Measurements from ENCODE around the gene SNX19.
"Not testable (repeated sequence)": the region's sequence is repeated elsewhere in the genome, so short reads cannot be mapped to it uniquely, and the experiment has no call there.

Gene SNX19

DNA sequence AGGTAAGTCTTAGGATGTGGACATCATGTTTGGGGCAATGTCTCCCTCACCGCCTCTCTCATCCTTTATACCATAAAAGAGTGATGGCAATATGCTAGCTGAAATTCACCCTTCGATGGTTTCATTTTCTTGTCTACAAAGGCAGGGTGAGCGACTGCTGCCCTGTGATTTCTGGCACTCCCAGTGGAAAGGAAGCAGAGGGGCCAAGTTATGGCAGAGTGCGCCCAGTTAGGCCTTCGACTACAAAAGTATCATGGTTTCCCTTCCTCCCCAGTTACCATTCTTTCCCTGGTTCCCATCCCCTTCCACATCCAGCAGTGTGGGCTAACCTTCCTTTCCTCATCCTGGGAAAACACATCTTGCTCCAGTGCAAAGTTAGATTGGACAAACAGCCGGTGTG lies 43.8 kb downstream of the SNX19 start:
- DNase-seq = no peak

DNA sequence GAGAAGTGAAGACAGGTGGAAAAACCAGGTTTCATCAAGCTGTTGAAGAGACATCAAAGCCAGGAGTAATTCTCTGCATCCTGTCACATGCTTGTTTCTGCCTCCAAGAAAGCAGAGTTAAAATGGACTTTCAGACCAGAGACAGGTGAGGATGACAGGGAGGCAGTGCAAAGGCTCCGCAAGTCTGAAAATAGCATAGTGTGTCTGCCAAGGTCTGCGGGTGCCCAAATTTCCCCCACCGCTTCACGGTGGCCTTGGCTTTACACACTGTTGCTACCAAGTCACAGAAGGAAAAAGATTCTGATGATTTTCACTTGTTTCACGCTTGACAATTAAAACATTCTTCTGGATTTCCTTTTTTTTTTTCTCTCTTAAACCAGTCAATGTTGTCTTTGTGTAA lies 44.2 kb downstream of the SNX19 start:
- DNase-seq = no peak

DNA sequence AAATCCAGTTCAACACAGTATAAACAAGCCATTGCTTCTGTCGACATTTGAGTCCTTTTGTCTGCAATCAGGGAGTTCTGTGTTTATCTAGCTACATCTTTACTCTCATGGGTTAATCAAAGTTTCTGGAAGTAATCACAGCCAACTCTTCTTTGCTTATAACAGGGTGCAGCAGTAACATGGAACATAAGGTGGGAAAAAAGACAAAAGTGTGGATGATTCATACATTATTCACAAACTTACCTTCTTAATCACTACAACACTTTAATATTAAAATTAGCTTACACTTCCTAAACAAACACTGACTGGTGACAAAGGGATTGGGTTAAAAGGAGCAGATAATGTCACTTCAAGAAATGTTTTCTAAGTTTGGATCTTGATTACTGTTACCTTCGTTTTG lies 44.7 kb downstream of the SNX19 start:
- no peak for DNase-seq

DNA sequence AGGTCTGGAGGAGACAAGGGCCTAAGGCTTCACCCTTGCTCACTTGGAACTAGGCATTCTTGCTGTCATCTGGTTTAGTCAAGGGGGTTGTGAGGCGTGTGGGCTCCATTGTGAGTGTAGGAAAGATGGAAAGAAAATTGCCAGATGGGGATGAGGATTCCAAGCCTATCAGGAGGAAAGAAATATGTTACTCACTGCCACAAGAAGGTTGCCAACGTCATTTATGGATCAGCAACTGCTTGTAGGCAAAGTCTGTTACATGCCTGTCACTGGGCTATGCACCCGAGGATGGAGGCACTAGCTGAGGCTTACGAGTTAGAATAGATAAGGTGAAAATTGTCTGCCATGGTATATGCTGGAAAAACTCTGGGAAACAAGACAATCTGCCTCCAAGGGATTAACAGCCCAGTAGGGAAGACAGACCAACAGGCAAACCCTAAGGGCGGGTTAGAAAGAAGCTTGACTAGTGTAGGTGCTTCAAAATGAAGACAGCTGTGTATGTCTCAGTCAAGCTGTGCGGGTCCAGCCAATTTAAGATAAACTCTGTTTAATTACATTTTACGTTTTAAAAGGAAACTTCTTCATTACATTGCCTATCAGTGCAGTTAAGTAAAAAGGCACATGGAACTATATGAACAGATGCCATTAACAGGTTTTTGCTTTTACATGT lies 47.4 kb downstream of the SNX19 start:
- DNase-seq = no peak

DNA sequence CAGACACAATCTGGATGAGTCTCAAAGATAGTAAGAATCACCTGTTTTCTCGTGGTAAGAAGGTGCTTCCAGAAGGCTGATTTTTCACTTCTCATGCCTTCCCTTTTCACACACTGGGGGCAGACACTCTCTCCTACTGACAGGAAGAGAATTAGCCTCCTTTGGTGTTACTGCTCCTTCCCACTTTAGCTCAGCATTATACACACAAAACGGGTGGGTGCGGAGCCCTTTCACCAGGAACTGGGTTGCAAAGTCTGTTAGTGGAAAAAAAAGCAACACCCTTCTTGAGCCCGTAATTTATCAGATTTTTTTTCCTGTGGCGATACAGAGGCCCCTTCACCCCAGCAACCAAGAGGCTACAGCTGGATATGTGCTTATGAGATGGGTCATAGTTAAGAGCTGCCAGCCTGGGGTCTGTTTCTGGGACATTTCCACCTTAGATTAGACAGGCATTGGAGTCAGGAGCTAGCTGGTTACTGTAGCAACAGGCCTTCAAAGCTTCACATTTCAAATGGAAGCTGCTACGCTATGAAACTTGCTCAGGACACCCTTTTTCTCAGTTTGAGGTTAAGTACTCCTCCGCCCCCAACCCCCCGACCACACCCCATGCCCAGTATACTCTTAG lies 48.1 kb downstream of the SNX19 start:
- no peak for DNase-seq

DNA sequence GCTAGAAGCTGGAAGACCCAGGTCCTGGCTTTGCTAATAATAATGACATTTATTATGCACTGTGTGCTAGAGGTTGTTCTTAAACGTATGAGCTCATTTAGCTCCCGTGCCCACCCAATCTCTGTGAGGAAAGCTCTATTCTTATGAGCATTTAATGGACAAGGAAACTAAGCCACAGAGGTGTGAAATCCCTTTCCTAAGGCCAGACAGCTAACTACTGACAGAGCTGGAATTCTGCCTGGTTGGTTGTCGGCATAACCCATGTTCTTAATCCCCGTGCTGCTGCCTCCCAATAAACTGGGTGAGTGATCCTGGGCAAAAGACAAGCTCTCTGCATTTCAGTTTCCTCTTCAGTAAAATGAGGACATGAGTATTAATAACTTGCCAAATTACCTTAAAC lies 49.4 kb downstream of the SNX19 start:
- DNase-seq = no peak

DNA sequence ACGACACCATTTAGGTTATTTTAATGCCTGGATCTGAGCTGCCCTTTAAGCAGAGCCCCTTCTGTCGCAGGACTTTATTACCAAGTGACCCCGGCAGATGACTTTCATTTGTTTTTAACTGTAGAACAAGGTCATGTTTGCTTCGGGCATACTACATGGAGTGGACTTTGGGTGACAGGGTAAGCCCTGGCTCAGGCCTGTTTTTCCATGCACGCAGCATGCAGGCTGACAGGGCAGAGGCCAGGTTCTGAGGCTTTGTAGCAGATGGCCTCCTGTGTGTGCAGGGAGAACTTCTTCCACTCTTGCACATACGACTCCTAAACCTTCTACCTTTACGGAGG lies 50.5 kb downstream of the SNX19 start:
- DNase-seq = no peak

DNA sequence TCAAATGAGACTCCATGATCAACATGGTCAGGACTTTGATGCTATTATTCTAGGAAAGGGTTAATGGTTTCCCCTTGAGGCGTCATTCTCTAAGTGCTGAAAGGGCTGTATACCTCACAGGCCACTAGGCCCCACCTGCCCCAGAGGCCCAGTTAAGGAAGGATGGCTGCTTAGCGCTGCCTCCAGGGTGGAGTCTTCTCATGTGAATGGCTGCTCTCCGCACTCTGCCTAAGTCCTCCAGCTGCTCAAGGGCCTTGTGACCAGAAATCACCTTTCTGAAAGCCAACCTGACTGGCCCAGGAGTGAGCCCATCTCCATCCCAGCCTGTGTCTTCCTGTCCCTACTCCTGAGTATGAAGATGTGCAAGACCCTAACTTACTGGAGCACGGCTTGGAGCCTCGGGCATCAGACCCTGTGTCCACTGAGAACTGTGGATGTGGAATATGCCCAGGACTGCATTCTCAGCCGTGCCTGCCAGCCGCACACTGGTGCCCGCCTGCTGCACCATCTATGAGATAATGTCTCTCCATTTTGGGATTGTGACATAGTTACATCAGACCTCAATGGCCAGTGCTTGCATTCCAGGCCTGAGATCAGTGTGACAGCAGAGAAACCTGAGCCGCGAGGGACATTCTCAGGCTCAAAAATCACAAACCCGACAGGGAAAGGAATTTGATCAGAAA lies 51.0 kb downstream of the SNX19 start:
- DNase-seq = no peak

DNA sequence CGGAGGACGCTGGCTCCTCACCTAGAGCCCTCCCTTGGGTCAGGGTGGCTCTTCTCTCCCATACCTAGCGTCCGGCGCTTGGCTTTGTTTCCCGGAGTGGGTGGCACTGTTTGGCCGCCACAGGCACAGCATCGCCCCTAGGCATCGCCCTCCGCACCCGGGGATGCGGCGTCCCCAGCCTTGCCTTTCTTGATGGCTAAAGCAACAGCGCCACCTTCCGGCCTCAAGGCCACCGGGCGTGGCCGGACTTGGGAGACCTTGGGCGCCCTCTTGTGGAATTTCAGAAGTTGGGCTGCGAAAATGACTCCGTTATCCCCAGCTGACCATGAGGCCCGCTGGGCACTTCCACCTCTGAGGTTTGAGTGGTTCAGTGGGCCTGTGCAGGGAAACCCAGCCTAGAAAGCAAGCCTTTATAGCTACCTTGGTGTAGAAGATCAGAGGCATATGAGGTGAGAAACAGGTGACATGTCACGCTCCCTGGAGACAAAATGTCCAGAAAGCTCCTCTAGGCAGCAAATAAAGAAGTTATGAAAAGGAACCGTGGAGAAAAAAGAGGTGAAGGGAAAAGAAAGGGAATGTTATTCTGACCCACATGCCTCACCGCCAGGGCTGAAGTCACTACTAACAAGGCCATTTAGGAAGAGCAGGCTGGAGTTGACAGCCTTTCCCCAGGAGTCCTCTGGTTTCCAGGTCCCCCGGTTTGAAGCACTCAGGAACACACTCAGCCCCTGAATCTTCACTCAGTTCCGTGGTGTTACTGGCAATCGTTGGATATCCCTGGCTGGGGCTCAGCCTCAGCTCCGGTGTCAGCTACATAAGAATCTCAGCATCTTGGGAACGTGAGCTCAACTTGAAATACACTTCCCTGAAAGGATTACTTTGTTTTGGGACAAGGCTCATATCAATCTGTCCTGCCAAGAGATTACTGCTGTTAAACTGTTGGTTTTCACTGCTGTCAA lies 54.1 kb downstream of the SNX19 start:
- peak; percentile 85 to 89 for DNase-seq

DNA sequence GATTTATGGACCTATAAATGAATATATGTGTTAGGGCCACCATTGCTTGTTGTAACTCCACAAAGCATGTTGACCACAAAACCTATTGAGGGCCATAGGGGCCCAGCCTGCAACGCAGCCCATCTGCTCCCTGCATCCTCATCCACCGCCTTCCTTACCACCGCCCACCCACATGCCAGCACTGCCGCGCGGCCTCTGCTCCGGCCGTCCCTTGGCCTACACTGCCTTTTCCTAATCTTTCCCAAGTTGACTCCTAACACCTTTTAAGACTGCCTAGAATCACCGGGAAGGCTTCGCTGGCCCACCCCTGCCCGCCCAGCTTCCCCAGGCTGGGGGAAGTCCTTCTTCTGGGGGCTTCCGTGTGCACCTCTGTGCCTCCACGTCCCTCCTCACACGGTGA lies 55.0 kb downstream of the SNX19 start:
- DNase-seq = no peak

DNA sequence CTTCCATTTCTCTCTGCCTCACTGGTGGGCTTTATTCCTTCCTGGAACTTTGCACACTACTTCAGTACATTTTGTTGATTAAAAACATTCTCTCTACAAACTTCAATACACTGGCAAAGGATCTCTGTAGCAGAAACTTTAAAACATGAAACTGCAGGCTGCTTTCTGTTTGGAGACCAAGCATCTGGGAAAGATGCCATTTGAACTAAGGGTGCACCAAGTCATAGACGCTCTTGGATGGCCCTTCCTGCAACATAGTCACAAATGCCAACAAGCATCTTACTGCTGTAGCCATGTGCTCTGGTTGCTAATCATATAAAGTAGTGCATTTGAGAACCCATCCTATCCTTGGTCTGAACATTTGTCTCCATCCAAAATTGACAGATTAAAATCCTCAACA lies 56.4 kb downstream of the SNX19 start:
- DNase-seq = no peak

DNA sequence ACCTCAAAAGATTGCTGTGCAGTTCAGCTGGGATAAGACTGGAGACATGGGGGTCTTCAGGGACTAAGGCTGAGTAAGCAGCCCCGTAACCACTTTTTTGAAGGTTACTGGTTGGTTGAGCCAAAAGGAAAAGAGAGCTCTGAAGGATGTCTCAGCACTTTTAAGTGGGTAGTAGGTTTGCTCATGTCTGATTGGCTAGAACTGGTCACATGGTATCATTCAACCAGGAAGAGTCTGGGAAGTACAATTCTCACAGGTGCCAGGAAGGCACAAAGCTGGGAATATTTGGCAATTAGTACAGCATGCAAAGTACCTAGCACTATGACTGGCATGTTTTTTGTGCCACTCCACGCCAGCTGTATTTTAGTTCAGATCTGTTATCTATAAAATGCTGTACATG lies 58.1 kb downstream of the SNX19 start:
- peak in 1 of 2 donors; percentile 20 for DNase-seq

DNA sequence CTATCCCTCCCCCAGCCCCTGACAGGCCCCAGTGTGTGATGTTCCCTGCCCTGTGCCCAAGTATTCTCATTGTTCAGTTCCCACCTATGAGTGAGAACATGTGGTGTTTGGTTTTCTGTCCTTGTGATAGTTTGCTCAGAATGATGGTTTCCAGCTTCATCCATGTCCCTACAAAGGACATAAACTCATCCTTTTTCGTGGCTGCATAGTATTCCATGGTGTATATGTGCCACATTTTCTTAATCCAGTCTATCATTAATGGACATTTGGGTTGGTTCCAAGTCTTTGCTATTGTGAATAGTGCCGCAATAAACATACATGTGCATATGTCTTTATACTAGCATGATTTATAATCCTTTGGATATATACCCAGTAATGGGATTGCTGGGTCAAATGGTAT lies 60.6 kb downstream of the SNX19 start:
- DNase-seq = not testable (repeated sequence)

DNA sequence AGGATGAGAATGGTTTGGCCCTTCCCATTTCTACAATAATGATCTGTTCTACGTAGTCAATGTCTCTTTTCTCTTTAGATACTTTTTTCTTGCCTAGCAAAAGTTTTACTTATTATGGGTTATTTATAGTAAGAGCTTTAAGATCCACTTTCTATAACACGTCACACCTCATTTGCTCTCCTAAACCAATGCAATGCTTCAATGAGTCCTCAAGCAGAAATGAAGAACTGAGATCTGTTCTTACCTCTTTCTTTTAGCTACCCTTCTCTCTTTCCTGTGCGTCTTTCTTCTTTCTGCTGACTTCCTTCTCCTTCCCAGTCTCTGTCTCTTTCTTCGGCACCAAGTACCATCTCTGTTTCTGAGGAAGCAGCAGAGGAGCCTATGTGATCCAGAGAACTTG lies 61.8 kb downstream of the SNX19 start:
- DNase-seq = no peak

DNA sequence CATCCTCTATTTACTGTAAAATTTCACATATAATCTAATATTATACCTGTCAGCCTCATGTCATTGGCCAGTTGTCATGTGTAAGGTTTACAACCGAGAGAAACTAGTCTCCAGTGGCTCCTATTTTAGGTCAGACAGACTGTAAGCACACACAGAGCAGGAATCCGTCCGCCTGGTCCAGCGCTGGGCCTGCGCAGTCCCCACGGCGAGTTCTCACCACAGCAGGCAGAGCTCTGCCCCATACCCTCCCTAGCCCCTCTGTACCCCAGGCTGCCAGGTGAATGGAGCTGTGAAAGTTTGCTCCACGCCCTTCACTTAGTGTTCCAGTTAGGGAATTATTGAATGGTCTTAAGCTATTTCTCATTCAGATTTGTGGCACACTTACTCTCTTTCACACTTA lies 63.7 kb downstream of the SNX19 start:
- DNase-seq = no peak

DNA sequence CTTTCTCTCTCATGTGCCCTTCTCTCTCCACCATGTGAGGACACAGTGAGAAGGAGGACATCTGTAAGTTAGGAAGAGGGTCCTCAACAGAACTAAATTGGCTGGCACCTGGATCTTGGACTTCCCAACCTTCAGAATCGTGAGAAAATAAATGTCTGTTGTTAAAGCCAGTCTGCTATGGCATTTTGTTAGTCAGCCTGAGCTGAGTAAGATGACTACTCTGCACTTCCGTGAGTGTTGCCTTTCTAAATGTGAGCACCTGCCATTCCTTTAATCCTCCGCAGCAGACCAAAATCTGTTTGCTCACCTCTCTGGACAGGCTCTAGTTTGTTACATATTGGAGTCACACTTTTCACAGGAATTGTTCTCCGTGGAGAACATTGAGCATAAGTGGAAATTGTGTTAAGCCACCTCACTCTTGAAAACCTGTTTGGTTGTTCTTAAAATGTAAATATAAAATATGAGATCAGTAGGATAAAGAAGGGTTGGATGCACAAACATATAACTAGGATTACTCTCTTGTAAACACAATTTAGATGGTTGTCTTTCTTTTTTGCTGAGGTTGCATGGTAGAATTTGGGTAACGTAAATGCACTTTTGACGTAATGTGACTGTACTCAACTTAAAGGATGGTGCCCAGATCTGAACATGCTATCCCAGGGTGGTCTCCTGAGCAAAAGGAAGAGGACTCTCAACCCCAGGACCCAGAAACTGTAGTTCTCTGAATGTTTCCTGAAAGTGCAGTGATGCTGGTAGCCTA lies 65.9 kb downstream of the SNX19 start:
- no peak for DNase-seq

DNA sequence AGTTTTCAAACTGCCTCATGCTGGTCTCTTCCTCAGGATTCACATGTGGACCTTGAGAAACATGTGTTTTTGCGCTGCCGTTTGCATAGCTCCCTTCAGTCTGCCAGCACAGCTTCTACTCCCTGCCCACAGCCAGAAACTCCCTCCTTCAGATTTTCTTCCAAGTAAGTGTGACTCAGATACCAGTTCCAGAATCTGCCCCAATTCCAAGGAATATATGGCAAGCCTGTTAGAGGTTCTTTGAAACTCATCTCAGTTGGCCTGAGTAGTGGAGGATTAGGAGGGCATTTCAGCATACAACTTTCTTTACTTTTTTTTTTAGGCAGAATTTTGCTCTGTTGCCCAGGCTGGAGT lies 67.1 kb downstream of the SNX19 start:
- DNase-seq = no peak

DNA sequence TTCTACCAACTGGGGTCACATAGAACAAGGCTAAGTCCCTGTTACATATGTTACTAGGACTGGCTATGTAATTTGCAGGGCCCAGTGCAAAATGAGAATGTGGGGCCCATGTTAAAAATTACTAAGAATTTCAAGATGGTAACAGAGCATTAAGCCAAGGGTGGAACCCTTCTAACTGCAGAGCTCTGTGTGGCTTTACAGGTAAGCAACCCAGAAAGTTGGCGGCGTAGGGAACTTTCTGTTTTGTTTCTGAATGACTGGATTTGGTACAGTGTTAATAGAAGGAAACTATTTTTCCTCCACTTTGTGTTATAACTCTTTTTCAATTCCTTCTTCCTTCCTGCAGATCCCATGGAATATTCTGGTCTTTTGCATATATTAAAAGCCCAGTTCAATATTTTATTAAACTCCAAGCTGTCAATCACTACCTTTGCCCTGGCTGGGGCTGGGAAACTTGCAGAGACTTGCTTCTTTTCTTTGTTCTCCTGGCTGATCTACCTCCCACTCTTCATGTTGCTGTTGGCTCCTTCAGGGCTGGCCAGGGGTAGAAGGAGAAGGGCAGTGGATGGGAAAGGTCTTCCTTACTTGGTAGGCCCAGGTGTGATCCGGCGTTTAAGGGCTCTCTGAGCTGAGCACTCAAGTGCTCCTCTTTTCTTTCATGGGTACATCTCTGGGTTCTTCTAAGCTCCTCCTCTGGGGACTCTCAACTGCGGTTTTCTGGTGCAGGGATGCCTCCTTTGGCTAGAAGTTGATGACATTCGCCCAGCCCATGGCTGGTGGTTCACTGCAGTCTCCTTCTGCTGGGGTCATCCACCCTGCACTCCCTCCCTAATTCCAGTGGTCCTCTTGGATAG lies 67.7 kb downstream of the SNX19 start:
- DNase-seq = no peak

DNA sequence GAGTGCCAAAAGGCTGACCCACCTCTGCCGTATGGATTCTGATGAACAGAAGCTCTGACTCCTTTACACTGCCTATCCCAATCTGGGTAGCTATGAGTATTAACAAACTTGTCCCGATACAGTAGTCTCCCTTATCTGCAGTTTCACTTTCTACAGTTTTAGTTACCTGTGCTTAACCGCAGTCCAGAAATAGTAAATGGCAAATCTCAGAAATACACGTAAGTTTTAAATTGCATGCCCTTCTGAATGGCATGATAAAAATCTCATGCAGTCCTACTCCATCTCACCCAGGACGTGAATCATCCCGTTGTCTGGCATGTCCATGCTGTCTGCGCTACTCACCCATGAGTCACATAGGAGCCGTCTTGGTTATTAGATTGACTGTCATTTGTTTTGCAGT lies 68.8 kb downstream of the SNX19 start:
- DNase-seq = no peak

DNA sequence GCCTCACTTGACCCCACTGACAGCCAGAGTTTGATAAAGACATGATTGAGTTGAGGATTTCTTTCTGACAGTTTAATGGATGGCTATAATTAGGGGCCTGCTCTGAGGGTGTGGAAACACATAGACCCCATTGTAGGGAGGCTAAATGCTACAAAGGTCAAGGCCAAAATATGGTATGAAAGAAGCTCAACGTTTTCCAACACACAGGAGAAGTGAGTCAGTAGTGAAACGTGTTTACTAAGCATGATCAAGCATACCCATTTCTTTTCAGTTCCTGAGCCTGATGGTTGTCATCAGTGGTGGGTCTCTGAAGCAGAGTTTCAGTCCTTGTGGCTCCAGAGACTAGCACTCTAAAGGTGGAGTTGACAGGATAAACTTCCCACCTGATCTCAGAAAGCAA lies 69.7 kb downstream of the SNX19 start:
- no peak for DNase-seq

DNA sequence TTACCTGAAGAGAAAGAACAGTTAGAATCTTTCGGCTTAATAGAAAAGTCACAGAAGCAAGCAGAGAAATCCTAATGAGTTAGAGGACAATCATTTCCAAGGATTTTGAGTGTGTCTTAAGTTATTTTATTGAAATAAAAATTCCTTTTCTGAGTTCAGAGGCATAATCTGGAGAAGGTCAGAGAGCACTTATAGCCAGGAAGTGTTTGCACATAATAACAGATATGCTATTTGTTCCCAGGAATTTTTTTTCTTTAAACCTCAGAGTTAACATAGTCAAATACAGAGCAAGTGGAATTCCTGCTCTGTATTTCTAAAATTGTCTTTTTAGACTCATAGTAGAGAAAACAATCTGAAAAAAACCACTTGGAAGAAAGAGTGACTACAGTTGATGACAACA lies 74.3 kb downstream of the SNX19 start:
- DNase-seq = no peak

DNA sequence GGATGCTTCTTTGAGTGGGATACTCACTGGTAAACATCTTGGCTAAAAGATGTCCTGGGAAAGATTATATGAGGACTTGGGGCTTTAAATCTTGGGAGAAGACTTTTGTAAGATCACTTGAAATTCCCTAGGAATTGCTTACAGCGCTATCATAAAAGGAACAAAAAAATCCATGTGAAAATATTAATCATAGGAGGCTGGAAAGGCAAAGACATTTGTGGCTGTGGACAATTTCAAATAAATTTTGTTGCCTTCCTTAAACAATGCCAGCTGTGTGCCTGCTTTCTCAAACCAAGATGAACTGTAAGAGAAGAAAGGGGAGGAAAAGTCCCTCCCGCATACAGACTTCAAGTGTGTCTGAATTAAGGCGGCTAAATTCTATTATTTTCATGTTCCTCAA lies 75.6 kb downstream of the SNX19 start:
- DNase-seq = no peak
